Raji (cell line): Measurements from ENCODE around the gene FURIN.

Experiments used
- POLR2A ChIP-seq: IDR thresholded peaks from 2 replicates; pipeline ENCODE4 v1.6.1; 2011; ENCODE audit warnings: low read depth, low read length, control low read depth; ENCODE audit not compliant: insufficient read depth

The FURIN gene

GRCh38 chr15:90839187-90840071 lies 29.0 kb upstream of the FURIN start:
- no peak for TF ChIP-seq POLR2A

DNA sequence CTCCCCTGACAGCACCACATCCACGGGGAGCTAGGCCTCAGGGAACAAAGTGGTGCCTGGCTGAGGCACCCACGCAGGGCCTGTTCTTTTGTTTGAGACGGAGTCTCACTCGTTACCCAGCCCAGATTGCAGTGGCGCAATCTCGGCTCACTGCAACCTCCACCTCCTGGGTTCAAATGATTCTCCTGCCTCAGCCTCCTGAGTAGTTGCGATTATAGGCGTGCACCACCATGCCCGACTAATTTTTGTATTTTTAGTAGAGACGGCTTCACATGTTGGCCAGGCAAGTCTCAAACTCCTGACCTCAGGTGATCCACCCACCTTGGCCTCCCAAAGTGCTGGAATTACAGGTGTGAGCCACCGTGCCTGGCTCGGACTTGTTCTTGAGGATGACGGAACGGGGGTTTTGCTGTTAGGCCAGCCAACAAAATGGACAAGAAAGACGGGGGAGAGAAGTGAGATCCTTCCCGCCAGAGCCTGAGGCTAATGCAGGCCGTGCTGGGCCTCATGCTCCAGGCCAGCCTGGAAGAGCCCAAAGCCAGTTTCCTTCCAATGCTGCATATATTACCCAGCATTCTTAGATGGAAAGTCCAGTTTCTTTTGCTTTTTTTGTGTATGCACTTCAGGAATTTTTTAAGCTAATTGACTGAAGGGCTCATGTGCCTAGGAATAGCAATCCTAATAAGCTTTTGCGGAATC lies 28.1 kb upstream of the FURIN start:
- no peak for TF ChIP-seq POLR2A

DNA sequence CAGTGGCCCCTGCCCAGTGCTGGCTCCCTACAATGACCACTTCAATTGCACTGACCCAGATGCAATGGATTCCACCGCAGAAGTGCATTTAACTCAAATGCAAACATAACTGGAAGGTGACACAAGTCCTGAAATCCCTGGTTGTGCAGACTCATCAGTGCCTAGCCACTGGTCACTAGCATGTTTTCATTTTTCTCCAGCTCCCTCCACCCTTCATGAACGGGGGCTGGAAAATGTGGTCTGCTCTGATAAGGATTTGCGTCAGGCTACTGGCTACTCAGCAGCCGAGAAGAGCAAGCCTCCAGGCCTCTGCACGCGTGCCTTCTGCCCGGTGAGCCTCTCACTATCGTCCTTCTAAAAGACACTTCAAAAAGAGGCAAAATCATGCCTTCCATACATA lies 27.4 kb upstream of the FURIN start:
- no peak for TF ChIP-seq POLR2A

GRCh38 chr15:90844696-90845095 lies 23.7 kb upstream of the FURIN start:
- TF ChIP-seq POLR2A = no peak

- TF ChIP-seq POLR2A = no peak
These were observed 23.0 kb upstream of the FURIN start for GRCh38 chr15:90845201-90845949.

DNA sequence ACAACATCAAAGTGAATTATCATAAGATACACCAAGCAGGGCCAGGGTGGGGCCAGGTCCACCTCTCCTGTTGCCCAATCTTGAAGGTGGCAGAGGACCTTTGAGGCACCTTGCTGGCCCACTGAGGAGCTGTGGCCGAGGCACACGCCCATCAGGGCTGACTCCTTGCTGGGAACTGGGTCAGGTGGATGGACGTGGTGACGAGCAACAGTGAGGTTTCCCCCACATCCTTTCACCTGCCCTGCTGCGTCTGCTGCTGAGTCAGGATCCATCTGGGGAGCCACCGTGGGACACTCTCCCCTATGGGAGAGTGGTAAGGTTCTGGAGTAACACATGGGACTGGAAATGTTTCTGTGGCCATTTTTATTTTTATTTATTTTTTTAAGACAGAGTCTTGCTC lies 17.3 kb upstream of the FURIN start:
- TF ChIP-seq POLR2A = no peak

DNA sequence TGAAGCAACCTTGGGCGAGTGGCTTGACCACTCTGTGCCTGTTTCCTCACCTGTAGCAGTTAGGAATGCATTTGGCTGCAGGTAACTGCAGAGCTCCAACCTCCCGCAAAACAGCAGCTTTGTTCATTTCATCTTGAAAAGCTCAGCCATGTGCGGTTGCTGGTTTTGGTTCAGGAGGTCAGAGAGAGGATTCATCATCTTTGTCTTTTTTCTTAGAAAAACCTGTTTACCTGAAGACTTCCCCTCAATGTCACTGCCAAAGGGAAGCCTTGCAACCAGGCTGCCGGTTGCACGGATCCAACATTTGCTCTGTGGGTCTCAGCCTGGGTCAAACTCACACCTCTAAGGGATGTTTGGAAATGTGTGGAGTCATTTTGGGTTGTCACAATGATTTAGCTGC lies 16.4 kb upstream of the FURIN start:
- no peak for TF ChIP-seq POLR2A

DNA sequence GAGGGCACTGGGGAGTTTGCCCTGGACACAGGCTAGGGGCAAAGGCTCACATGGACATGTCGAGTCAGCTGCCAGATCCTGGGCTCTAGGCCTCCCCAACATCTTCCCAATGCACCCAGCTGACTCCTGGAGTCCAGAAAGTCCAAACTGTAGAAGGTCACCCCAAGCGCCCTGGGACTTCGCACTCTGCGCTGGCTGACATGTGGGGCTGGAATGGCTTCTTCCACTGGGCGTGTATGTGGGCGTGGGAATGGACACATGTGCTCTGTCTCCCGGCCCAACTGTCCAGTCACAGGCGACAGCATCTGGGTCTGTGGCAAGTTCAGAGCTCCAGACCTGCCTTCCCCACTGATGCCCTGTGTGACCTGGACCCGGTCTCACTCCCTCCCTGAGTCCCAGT lies 13.2 kb upstream of the FURIN start:
- TF ChIP-seq POLR2A = no peak

- TF ChIP-seq POLR2A = no peak
These were observed 11.1 kb upstream of the FURIN start for GRCh38 chr15:90857337-90857736.

DNA sequence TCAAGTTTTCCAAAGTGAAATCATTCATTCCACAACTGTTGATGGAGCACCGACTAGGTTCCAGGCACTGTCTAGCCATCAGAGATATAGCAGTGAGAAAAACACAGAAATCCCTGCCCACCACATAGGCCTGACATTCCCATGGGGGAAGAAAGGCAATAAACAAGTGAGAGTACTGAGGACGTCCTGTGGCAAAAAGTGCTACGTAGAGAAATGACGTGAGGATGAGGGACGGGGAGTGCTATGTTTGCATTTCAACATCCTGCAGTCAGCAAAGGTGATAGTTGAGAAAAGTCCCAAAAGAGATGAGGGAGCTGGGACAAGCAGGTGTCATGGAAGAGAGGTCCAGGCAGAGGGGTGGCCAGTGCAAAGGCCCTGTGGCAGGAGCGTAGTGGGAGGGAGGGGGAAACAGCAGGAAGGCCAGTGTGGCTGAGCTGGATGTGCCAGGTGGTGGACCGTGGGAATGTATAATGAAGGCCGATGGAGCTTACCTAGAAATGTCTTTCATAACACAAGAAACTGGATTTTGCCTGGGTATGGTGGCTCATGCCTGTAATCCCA lies 10.4 kb upstream of the FURIN start:
- TF ChIP-seq POLR2A = no peak

- no peak for TF ChIP-seq POLR2A
These were observed 8.9 kb upstream of the FURIN start for GRCh38 chr15:90859234-90860131.

DNA sequence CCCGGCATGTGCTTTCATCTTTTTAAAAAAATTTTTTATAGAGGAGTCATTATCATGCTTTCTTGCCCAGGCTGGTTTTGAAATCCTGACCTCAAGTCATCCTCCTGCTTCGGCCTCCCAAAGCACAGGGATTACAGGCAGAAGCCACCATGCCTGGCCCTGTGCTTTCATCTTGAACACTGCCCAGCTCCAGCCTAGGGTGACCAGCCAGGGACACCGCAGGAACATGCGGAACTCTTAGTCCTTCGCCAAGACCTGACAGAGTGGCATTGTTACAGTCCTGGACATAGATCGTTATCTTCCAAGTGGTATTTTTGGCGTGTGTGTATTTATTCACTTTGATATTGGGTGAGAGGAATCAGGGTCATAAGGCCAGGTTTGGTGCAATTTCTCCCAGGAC lies 7.9 kb upstream of the FURIN start:
- TF ChIP-seq POLR2A = no peak

DNA sequence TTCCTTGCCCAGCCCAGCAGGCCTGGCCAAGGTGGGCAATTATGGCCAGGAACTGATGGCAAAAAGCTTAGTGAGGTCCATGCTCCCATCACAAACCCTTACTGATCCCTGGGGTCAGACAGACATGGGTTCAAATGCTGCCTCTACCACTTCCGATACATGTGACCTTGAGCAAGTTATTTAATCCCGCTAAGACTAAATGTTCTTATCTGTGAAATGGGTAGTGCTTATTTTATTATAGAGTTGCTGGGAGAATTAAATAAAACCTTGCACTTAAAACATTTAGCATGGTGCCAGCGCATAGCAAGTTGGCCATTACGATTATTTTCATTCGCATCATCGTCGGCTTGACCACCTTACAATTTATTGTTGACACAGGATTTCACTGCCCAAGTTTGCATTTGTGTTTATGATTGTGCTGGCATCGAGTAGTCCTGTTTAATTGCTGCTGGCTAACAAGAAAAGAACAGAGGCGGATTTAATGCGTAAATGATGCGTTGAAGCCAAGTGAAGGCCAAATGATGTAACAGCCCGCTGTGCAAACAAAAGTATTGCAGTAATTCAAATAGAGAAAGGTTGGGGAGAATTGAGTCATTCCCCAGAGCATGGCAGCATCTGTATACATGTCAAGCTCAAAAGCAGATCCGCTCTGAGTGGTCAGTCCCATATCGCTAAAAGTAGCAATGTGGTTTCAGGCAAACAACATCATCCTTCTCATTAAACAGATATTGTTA lies 7.3 kb upstream of the FURIN start:
- no peak for TF ChIP-seq POLR2A

DNA sequence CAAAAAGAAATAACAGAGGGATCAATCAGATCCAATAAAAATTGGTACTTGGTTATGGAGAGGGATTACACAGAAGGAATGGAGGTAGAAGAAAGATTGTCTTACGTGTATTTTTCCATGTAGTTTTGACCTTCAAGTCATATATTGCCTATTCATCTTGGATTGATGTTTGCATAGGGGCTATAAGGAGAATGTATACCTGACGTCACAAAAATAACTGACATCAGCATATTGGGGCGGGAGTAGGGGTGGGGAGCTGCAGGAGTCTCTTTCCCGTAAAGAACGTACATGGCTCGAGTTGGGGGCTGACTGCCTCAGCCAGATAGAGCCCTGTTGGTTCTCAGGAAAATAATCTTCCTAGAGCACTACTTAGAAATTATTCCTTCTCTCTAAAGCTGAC lies 5.9 kb upstream of the FURIN start:
- no peak for TF ChIP-seq POLR2A
